Forelimb muscle (tissue), 1 donor: ENCODE results near the gene ENDOV. TPM values are rescaled to one million over a fixed set of nuclear protein-coding genes. Genes with fewer than 3 reads are reported as not detected.

ENCODE experiments used
- DNase-seq: peaks from one replicate; pipeline ENCODE4 v3.0.0-alpha.2; 2013; ENCODE audit warnings: low read depth
- polyA plus RNA-seq: library from polyadenylated mRNA; unstranded; fragments of 120-200 nt; gene quantifications from one replicate; pipeline ENCODE4 v1.2.1, GENCODE V29; 2013; ENCODE audit not compliant: insufficient read length

The ENDOV gene
- polyA plus RNA-seq, 1 donor: 21.9 TPM

GRCh38 chr17:80416260-80416939 lies 1.4 kb downstream of the ENDOV start:
- no peak for DNase-seq

GRCh38 chr17:80416940-80417293 lies 1.9 kb downstream of the ENDOV start:
- no peak for DNase-seq

GRCh38 chr17:80418589-80418988 lies 3.6 kb downstream of the ENDOV start:
- DNase-seq: no peak

- no peak for DNase-seq
Measured at GRCh38 chr17:80419255-80419654, 4.3 kb downstream of the ENDOV start.

GRCh38 chr17:80421381-80422090 lies 6.6 kb downstream of the ENDOV start:
- DNase-seq: no peak

- DNase-seq: no peak
Measured at GRCh38 chr17:80422276-80422675, 7.3 kb downstream of the ENDOV start.

GRCh38 chr17:80422981-80423380 lies 8.0 kb downstream of the ENDOV start:
- no peak for DNase-seq

- DNase-seq: no peak
Measured at GRCh38 chr17:80423536-80424225, 8.7 kb downstream of the ENDOV start.

- DNase-seq: no peak
Measured at GRCh38 chr17:80424261-80424660, 9.3 kb downstream of the ENDOV start.

- no peak for DNase-seq
Measured at GRCh38 chr17:80424878-80425765, 10.2 kb downstream of the ENDOV start.

GRCh38 chr17:80425835-80426426 lies 11.0 kb downstream of the ENDOV start:
- no peak for DNase-seq

- DNase-seq: no peak
Measured at GRCh38 chr17:80426671-80427326, 11.8 kb downstream of the ENDOV start.

GRCh38 chr17:80427366-80428282 lies 12.7 kb downstream of the ENDOV start:
- DNase-seq: no peak

GRCh38 chr17:80428363-80428762 lies 13.4 kb downstream of the ENDOV start:
- DNase-seq: no peak

- no peak for DNase-seq
Measured at GRCh38 chr17:80428796-80429195, 13.8 kb downstream of the ENDOV start.

- DNase-seq: no peak
Measured at GRCh38 chr17:80429356-80430275, 14.6 kb downstream of the ENDOV start.

- no peak for DNase-seq
Measured at GRCh38 chr17:80430446-80431245, 15.7 kb downstream of the ENDOV start.
